PC-3 (cell line): Measurements from ENCODE around the gene CES4A. TPM values are rescaled to one million over a fixed set of nuclear protein-coding genes. Genes with fewer than 3 reads are reported as not detected.

Experiments
- ATAC-seq: fragments of 200-7000 bp; cut with Tn5 transposase; 2 replicates; pipeline ENCODE4 v1.9.1; 2020; ENCODE audit warnings: mild to moderate bottlenecking, moderate library complexity
- BruUV-seq: library from RNA; stranded (reverse); fragments of 400-500 nt; replicated peaks from 2 replicates; lab custom pipeline; 2021; lab: Mats Ljungman, UMichigan
- CTCF ChIA-PET: fragments of 300-600 bp; sonication (Branson Sonifier 250); formaldehyde crosslinking; loops from one replicate; lab custom pipeline; 2022; ENCODE audit warnings: antibody characterized with exemption; lab: Charles Lee
- POLR2A ChIA-PET: fragments of 300-600 bp; sonication (Branson Sonifier 250); formaldehyde crosslinking; loops from one replicate; lab custom pipeline; 2022; ENCODE audit warnings: antibody characterized with exemption; ENCODE audit not compliant: unreplicated experiment; lab: Charles Lee
- DNase-seq: peaks from one replicate; pipeline ENCODE4 v3.0.0-alpha.2; 2015
- H2AFZ ChIP-seq: fragments of 300-600 bp; sonication (generic); 2 replicates; pipeline ENCODE4 v1.6.0; 2016; ENCODE audit warnings: antibody characterized with exemption, low read length
- H3F3A ChIP-seq: fragments of 300-600 bp; sonication (generic); one replicate; pipeline ENCODE4 v1.6.0; 2017; ENCODE audit warnings: antibody characterized with exemption, low read length, control low read depth, mild to moderate bottlenecking; ENCODE audit not compliant: unreplicated experiment
- H3K27ac ChIP-seq: fragments of 300-600 bp; sonication (generic); 2 replicates; pipeline ENCODE4 v1.5.1; 2016; ENCODE audit warnings: mild to moderate bottlenecking, low read length
- H3K27me3 ChIP-seq: fragments of 300-600 bp; sonication (generic); 2 replicates; pipeline ENCODE4 v1.6.1; 2016; ENCODE audit warnings: low read length, mixed read lengths
- H3K36me3 ChIP-seq: fragments of 300-600 bp; sonication (generic); 2 replicates; pipeline ENCODE4 v1.6.1; 2016; ENCODE audit warnings: low read depth, mixed run types, low read length, mixed read lengths
- H3K4me1 ChIP-seq: fragments of 300-600 bp; sonication (generic); 2 replicates; pipeline ENCODE4 v1.5.1; 2016; ENCODE audit warnings: low read length; ENCODE audit not compliant: insufficient read depth
- H3K4me2 ChIP-seq: fragments of 300-600 bp; sonication (generic); 2 replicates; pipeline ENCODE4 v1.6.0; 2016; ENCODE audit warnings: low read length
- H3K4me3 ChIP-seq: fragments of 300-600 bp; sonication (generic); 2 replicates; pipeline ENCODE4 v1.5.1; 2016; ENCODE audit warnings: mild to moderate bottlenecking, low read length, mixed read lengths
- H3K79me2 ChIP-seq: fragments of 300-600 bp; sonication (generic); 2 replicates; pipeline ENCODE4 v1.6.1; 2017; ENCODE audit warnings: low read length, mixed read lengths
- H3K9ac ChIP-seq: fragments of 300-600 bp; sonication (generic); 2 replicates; pipeline ENCODE4 v1.6.0; 2016; ENCODE audit warnings: mild to moderate bottlenecking, low read length
- H3K9me2 ChIP-seq: fragments of 300-600 bp; sonication (generic); replicated peaks from 2 replicates; pipeline ENCODE4 v1.6.1; 2016; ENCODE audit warnings: mixed run types, low read length, mixed read lengths
- H3K9me3 ChIP-seq: fragments of 300-600 bp; sonication (generic); 2 replicates; pipeline ENCODE4 v1.6.1; 2016; ENCODE audit warnings: low read length, mixed read lengths
- H4K20me1 ChIP-seq: fragments of 300-600 bp; sonication (generic); 2 replicates; pipeline ENCODE4 v1.6.1; 2016; ENCODE audit warnings: low read length, mixed read lengths
- CTCF ChIP-seq: fragments of 300-600 bp; sonication (generic); conservative IDR thresholded peaks from 2 replicates; pipeline ENCODE4 v1.5.1; 2017; ENCODE audit warnings: antibody characterized with exemption, low read depth, mild to moderate bottlenecking, low read length
- EZH2 ChIP-seq: fragments of 300-600 bp; sonication (generic); IDR thresholded peaks from one replicate; pipeline ENCODE4 v1.6.1; 2017; ENCODE audit warnings: antibody characterized with exemption, mild to moderate bottlenecking, low read length; ENCODE audit not compliant: unreplicated experiment
- EZH2phosphoT487 ChIP-seq: fragments of 300-600 bp; sonication (generic); IDR thresholded peaks from 2 replicates; pipeline ENCODE4 v1.6.1; 2018; ENCODE audit warnings: mild to moderate bottlenecking, antibody characterized with exemption, low read length, borderline replicate concordance
- intact Hi-C: fragments of 100-400 bp; cut with micrococcal nuclease; formaldehyde crosslinking; loops from 2 replicates; pipeline ENCODE4 v1.9.0; 2023
- total RNA-seq: library from RNA; depleted of rRNA; stranded (reverse); fragments of >200 nt; gene quantifications from 2 replicates; pipeline ENCODE4 v1.2.3, GENCODE V29; 2014

CES4A gene
- total RNA-seq, 1 experiment from 2014 or later = 2.6 TPM

- Histone ChIP-seq H3F3A (no peaks in the 10 kb centered on the region), H3K9me2 (no peaks in the 10 kb centered on the region), H3K4me3 (peak overlapping the region; percentile 70), H3K9me3 (no peaks in the 10 kb centered on the region), H3K27ac (no peak overlapping the region), H3K4me1 (no peaks in the 10 kb centered on the region; the same call in 1 of the 2 replicates), H3K4me2 (peak overlapping the region; percentile 86), H2AFZ (peak overlapping the region; percentile 81), H3K27me3 (no peaks in the 10 kb centered on the region), H3K9ac (no peak overlapping the region), H3K36me3 (no peaks in the 10 kb centered on the region), H4K20me1 (no peaks in the 10 kb centered on the region), H3K79me2 (no peaks in the 10 kb centered on the region)
- BruUV-seq = no TSS peak
- intact Hi-C loops = no loop called here
- ChIA-PET POLR2A (no interaction called here), CTCF (no interaction called here)
- no peak for DNase-seq
- no peak for ATAC-seq
- TF ChIP-seq EZH2phosphoT487 = no peak
- no peak for TF ChIP-seq CTCF
- TF ChIP-seq EZH2 = no peak
Measured at GRCh38 chr16:67013233-67013822, 24.9 kb downstream of the CES4A start.

- peak overlapping the region; percentile 29; the same call in 1 of the 2 replicates for H3K9ac ChIP-seq
- TF ChIP-seq EZH2 (no peak), CTCF (no peak), EZH2phosphoT487 (no peak)
- peak overlapping the region; percentile 86 for H3K4me2 ChIP-seq
- H3K79me2 ChIP-seq = no peaks in the 10 kb centered on the region
- peak overlapping the region; percentile 81 for H2AFZ ChIP-seq
- POLR2A ChIA-PET = no interaction called here
- peak; percentile 32 for DNase-seq
- H3K4me3 ChIP-seq = peak overlapping the region; percentile 70
- H4K20me1 ChIP-seq = no peaks in the 10 kb centered on the region
- H3F3A ChIP-seq = no peaks in the 10 kb centered on the region
- H3K27me3 ChIP-seq = no peaks in the 10 kb centered on the region
- H3K9me3 ChIP-seq = no peaks in the 10 kb centered on the region
- ATAC-seq = peak; percentile 30
- no peak overlapping the region for H3K27ac ChIP-seq
- H3K9me2 ChIP-seq = no peaks in the 10 kb centered on the region
- intact Hi-C loops = no loop called here
- H3K4me1 ChIP-seq = no peaks in the 10 kb centered on the region; the same call in 1 of the 2 replicates
- BruUV-seq = no TSS peak
- CTCF ChIA-PET = no interaction called here
- H3K36me3 ChIP-seq = no peaks in the 10 kb centered on the region
Measured at GRCh38 chr16:67013823-67014633, 25.6 kb downstream of the CES4A start.
